Measurements from ENCODE around the gene SRP72.
"Not testable (repeated sequence)": the region's sequence is repeated elsewhere in the genome, so short reads cannot be mapped to it uniquely, and the experiment has no call there.

The SRP72 gene, protein sequence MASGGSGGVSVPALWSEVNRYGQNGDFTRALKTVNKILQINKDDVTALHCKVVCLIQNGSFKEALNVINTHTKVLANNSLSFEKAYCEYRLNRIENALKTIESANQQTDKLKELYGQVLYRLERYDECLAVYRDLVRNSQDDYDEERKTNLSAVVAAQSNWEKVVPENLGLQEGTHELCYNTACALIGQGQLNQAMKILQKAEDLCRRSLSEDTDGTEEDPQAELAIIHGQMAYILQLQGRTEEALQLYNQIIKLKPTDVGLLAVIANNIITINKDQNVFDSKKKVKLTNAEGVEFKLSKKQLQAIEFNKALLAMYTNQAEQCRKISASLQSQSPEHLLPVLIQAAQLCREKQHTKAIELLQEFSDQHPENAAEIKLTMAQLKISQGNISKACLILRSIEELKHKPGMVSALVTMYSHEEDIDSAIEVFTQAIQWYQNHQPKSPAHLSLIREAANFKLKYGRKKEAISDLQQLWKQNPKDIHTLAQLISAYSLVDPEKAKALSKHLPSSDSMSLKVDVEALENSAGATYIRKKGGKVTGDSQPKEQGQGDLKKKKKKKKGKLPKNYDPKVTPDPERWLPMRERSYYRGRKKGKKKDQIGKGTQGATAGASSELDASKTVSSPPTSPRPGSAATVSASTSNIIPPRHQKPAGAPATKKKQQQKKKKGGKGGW

DNA sequence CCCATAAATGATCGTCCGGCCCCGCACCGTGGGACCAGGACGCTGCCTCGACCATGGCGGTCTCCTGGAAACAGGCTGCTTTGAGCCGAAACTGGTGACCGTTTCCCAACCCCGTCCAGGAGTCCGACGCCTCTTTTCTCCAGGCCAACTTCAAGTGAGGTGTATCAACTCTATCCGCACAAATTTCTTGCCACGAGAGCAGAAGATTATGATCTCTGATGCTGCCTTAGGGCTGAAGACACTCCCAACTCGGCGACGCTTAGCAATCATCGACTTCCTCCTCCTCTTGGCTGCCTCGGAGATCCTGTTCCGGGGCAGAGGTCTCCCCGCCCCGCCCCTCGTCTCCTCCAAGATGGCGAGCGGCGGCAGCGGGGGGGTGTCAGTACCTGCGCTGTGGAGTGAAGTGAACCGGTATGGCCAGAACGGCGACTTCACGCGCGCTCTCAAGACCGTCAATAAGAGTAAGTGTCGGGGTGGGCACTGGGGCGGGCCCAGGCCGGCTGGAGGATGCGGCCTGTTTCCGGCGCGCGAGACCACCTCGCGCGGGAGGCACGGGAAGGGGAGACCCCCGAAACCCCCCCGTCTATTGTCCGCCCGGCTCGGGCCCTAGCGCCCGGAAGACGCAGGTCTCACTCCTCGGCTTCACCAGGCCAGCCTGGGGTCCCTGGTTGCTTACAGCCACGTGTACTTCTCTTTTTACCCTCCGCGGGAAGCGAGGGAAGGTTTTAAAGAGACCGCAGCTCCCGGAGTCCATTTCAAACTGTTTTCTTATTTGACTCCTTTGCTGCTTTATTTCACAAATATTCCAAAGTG, at the start of gene SRP72:
Gene SRP72, plus strand, starts transcription at position 334 of the 813 bp plus-strand sequence. Its CDS starts 19 bp downstream, at position 353.
- DNase-seq (ENCODE audit: low spot score) (peak; percentile 80), FAIRE-seq (peak; percentile 73)

DNA sequence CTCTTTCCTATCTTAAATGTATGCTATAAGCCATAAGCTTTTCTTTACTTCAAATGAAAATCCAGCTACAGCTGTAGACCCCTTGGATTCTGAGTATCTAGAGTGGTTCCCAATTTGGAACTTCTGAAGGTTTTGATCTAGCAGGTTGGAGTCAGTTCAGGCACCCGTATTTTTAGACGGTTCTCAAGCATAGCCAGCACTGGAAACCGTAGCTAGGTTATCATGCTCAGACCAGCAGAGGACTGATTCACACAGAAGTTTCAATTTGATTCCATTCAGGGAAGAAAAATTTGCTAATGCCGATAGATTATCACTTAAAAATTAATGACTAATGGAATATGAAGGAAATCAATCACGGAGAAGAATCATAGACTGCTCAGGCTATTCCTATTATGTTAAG, 43.2 kb upstream of the SRP72 start:
- DNase-seq (ENCODE audit: low spot score) (no peak), FAIRE-seq (no peak)

DNA sequence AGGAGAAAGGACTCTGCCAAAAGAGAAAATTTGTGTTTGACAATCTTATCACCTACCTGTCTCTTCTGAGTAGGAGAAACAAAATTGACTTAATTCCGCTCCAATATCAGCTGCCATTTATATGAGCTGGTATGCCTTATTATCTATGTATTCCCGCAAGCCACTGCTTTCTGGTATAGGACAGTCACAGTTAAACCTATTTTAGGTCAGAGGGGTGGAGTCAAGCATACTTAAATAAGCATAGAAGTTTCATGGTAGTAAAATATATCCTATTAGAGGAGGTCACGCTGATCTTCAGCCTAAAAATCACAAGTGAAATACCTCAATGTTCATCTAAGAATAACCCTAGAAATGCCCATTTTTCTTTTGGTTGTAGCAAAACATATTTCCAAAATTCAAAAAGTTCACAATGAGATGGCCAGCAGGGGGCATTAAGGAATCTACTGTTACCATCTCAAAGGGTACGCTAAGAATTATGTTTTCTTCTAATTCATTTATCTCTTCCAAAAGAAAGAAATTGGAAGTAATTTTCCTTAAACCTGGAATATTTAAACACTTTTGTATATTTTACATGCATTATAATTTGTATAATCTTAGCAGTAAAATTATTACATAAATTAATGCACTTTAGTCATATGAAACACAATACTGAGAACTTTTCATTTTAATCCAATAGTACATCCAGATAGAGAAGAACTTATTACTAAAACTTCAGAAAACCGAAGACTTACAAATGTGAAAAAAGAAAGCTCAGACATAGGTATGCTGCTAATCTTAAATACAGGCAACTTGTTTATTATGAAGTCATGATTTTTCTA, 42.5 kb upstream of the SRP72 start:
- DNase-seq (ENCODE audit: low spot score): no peak
- FAIRE-seq: peak; percentile 74

DNA sequence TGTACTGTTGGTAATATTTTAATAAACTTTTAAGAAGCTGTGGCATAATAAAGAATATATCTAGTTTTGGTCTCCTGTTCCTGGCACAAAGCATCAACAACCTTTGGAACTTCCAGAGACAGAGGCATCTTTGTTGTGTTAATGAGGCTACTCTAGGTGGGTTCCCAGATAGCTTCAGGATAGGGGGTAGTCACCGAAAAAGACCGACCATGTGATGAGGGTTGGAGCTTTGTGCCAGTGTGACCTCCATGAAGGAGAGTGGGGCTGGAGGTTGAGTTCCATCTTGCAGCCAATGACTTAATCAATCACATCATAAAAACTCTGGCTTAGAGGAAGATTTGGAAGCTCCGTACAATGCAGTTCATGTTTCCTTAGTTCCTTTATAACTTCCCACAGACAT, 41.9 kb upstream of the SRP72 start:
- DNase-seq (ENCODE audit: low spot score) (no peak), FAIRE-seq (no peak)

DNA sequence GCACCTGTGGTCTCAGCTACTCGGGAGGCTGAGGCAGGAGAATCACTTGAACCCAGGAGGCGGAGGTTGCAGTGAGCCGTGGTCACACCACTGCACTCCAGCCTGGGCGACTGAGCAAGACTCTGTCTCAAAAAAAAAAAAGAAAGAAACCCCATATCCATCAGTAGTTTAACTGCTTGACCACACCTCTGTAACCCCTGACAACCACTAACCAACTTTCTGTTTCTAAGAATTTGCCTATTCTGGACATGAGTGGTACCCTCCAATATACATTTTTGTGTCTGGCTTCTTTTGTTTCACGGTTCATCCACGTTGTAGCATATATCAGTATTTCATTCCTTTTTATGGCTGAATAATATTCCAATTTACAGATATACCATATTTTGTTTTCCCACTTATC, 41.1 kb upstream of the SRP72 start:
- no peak for FAIRE-seq
- DNase-seq (ENCODE audit: low spot score): no peak

DNA sequence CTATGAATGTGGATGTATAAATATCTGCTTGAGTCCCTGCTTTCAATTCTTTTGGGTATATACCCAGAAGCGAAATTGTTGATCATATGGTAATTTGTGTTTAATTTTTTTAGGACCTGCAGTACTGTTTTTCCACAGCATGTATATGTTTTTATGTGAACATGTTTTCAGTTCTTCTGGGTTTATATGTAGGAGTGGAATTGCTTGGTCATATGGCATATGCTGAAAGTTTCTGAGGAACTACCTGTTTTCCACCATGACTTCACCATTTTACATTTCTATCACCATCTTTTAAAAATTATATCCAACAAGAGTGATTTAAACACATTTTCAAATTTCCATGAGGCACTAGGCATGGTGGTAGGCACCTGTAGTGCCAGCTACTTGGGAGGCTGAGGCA, 40.2 kb upstream of the SRP72 start:
- FAIRE-seq (no peak), DNase-seq (ENCODE audit: low spot score) (no peak)

DNA sequence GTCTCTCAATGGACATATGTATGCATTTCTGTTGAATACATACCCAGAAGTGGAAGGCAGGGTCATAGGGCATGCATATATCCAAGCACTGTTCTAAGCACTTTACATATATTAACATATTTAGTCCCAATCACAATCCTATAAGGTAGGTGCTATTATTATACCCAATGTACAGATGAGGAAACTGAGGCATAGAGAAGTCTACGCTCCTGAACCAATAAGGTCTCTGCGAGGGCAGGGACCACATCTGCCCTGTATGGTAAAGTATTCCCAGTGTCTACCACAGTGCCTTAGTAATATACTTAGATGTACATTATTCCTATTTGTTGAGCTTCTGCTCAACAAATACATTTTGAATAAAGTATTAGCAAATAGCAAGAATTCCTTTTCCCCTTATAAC, 37.2 kb upstream of the SRP72 start:
- DNase-seq (ENCODE audit: low spot score): no peak
- no peak for FAIRE-seq

DNA sequence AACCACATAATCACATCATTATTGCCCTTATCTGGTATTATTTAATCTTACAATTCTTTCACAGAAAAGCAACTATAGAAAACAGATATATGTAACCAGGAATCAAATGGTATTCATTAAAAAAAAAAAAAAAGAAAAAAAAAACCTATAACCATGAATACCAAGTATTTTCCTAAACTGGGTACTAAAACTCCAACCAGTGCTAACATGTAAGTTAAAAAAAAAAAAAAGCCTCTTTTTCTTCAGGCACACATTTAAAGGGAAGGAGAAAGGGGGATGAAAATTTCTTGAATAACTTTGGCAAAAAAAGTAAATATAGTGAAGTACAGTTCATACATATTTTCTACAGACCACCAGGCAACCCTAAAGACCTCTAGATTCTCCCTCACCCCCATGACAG, 34.1 kb upstream of the SRP72 start:
- no peak for FAIRE-seq
- DNase-seq (ENCODE audit: low spot score): no peak

DNA sequence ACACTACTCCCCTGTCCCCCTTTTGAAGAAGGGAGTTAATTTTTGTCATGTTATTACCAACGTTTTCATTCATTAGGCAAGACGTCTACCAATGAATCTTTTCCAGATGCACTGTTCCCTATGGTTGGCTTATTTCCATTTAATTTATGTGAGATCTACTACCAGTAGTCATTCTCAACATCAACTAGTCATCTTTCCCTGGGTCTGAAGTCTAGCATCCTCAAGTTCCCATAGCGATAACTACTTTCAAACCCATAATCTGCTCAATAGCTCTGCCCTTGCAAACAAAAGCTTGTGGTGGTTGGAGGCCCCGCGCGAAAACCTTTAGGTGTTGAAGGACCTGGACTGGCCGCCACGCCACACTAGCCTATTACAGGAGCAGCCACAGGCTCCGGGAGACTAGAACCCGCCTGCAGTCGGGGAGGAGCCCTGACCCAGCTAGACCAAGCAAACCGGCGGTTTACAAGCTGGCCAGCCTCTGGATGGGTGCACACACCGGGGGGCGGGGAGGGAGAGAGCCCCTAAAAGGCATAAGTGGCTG, 32.7 kb upstream of the SRP72 start:
- no peak for FAIRE-seq
- DNase-seq (ENCODE audit: low spot score): peak; percentile 63

DNA sequence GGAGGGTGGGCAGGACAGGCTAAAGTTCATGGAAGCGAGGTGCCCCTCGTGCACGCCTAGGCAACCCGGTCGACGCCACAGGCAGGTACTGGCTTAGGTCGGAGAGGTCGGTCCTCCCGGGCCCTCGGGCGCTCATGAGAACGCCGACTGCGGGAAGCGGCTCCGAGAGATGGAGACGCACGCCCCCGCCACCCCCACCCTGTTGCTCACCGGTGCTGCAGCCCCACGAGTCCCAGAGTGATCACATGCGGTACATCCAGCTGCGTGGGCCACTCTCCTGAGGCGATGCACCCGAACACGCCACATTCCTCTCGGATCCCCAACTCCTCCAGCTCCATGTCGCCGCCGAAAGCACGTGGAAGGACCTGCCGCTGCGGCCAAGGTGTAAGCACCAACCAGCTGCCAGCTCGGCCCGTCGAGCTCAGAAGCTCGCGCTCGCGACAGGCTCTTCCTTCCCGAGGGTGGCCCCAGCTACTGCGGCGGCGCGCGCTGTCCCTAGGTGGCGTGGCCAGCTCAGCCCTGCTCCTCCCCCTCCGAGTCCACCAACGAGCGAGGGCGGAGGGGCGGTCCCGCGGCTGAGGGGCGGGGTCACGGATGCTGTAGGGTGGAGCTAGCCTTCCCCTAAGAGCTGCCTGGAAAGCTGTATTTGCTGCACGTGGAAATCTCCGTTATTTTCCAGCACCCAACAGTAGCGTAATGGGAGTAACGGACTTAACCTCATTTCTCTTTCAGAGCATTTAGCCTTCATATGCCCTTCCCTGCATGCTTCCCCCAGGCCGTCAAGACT, 32.1 kb upstream of the SRP72 start, which contains the start of gene PPAT:
Gene PPAT, minus strand, starts transcription at position 476 of the 787 bp plus-strand sequence. Its CDS starts 138 bp downstream, at position 338.
- FAIRE-seq (peak; percentile 87), DNase-seq (ENCODE audit: low spot score) (peak; percentile 95)

DNA sequence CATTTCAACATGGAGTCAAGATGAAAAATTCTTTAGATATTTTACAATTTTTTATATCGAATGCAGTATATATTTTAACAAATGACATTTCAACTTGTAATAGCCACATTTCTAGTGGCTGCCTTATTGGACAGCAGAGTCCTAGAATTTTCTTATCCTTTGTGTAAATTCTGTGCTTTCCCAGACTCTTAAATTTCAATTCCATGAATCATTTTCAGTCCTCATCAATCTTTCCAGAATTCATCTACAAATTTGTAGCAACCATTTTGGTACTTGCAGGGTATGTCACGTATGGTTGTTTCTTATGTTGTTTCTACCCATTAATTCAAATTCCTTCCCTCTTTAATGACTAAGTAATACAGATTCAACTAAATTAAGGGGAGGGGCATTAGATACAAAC, 28.7 kb upstream of the SRP72 start:
- no peak for DNase-seq (ENCODE audit: low spot score)
- no peak for FAIRE-seq

DNA sequence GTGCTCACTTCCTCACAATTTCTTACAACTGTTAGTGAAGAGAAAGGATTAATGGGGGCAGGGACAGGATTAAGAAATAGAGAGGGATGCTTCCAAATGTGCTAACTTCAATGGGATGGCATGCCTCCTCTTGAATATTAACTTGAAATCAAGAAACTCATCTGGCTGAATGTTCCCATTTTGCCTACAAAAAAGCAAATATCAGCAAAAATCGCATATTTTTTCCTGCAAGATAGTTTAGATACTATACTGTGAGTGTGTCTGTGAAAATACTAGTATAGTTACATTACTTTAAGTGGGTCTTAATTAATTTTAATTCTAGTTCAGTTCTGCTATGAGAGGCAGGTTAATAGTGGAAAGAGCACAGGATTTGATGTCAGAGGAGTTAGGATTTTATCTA, 26.4 kb upstream of the SRP72 start:
- FAIRE-seq (no peak), DNase-seq (ENCODE audit: low spot score) (no peak)

DNA sequence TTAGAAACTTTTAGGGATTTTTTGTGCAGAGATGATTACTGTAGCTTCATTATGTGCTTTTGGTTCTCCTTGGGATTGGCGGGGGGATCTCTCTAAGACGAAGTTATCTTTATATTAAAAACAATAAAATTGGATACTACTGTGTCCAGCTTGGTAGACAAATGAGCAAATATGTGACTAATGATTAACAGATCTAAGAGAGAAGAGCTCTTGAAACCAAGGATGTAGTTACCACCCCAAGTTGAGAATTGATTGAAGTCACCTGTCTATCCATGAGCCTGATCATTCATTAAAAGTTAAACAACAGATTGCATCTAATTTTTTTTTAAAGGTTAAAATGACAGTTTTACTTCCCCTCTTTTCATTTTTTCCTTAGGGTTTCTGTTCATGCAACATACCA, 22.7 kb upstream of the SRP72 start:
- FAIRE-seq: no peak
- no peak for DNase-seq (ENCODE audit: low spot score)

DNA sequence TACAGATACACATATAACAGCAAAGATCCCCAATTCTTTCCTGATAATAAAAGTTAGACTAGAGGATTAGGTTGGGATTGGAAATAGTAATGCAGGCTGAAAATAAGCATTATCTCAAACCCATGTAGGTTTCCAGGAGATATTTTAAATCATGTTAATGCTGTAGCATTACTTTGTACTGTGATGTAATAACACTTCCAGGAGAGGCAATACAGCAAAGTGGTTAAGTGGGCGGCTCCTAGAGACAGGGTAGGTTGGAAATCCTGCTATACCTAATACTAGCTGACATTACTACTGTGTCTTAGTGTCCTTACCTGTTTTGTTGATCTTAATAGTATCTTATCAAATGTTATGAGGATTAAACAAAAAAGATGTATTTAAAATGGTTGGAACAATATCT, 21.7 kb upstream of the SRP72 start:
- FAIRE-seq: no peak
- no peak for DNase-seq (ENCODE audit: low spot score)

DNA sequence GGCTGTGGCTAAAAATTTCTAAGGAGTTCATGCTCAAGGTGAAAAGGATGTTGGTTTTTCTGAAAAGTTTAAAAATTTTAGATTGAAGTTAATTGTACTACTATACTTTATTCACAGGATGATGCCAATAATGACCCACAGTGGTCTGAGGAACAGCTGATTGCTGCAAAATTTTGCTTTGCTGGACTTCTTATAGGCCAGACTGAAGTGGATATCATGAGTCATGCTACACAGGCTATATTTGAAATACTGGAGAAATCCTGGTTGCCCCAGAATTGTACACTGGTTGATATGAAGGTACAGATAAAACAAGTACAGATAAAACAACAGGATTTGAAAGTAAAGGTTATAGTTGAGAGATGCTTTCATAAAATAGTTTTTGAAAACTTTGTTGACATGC, 19.1 kb upstream of the SRP72 start:
- DNase-seq (ENCODE audit: low spot score): no peak
- FAIRE-seq: no peak

DNA sequence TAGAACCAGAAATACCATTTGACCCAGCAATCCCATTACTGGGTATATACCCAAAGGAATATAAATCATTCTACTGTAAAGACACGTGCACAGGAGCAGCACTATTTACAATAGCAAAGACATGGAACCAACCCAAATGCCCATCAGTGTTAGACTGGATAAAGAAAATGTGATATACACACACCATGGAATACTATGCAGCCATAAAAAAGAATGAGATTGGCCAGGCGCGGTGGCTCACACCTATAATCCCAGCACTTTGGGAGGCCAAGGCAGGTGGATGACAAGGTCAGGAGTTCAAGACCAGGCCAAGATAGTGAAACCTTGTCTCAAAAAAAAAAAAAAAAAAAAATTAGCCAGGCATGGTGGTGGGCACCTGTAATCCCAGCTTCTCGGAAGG, 17.9 kb upstream of the SRP72 start:
- not testable (repeated sequence) for FAIRE-seq; DNase-seq (ENCODE audit: low spot score)

DNA sequence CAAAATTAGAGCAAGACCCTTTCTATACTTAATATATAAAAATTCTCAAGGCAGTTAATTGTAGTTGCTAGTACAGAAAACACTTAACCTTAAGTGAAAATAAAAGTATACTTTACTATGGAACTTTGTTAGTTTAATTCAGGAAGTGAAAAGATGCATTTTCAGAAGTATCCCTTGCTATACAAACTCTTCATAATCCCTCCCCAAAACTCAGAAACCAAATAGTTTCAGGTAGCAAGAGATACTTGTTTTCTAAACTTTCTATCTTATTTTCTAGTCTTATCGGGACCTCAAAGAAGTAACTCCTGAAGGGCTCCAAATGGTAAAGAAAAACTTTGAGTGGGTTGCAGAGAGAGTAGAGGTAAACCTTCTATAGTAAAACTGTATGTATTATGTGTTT, 17.1 kb upstream of the SRP72 start:
- no peak for FAIRE-seq
- DNase-seq (ENCODE audit: low spot score): no peak

DNA sequence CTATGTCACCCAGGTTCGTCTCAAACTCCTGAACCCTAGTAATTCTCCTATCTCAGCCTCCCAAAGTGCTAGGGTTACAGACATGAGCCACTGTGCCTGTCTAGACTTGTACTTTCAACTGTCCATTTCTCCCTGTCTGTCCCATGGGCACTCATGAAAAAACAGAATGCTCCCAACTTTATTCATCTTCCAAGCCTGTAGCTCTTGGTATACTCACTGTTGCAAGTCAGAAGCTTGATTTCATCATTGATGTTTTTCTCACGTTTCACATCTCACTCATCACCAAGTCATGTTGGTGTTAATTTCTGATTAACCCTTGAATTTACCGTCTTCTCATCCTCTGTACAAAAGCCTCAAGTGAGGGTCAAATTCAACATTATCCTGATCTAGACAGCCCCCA, 7.3 kb upstream of the SRP72 start:
- no peak for FAIRE-seq
- no peak for DNase-seq (ENCODE audit: low spot score)

DNA sequence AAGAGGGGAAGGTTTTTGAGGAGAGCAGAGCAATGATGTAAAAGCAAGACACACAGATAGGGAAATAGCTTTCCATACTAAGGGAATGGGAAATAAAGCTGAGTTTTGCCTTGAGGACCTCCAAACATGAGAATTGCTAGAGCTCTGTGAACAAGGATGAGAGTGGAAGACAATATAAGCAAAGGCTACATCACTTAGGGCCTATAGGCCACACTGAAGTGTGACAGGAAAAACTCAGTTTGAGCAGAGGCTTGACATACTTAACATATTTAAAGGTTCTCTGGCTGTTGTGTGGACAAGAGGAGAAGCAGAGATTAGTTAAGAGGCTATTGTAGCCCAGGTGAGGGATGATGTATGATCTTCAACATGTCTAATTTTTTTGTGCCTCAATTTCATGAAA, 5.3 kb upstream of the SRP72 start:
- DNase-seq (ENCODE audit: low spot score) (no peak), FAIRE-seq (no peak)

DNA sequence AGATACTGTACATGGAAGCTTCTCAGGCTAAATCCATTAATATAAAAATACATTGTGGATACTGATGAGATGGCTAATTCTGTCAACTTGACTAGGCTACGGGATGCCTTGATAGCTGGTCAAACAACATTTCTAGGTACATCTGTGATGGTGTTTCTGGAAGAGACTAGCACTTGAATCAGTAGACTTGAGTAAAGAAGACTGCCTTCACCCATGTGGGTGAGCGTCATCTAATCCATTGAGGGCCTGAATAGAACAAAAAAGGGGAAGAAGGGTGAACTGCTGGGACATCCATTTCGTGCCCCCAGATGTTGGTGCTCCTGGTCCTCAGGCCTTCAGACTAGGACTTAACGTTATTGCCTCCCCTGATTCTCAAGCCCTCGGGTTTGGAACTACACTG, 3.7 kb upstream of the SRP72 start:
- no peak for DNase-seq (ENCODE audit: low spot score)
- no peak for FAIRE-seq

Data from RCC 7860 (cell line).